ENCODE measurements around the gene TSPEAR. TPM values are rescaled to one million over a fixed set of nuclear protein-coding genes. Genes with fewer than 3 reads are reported as not detected.
A peak's percentile ranks its signal among the peaks of the same experiment; 100 is the strongest.

Gene TSPEAR
- total and polyA plus RNA-seq, 2 donors (not counting 1 experiment from before 2014, with no cell fraction given) = not detected

DNA sequence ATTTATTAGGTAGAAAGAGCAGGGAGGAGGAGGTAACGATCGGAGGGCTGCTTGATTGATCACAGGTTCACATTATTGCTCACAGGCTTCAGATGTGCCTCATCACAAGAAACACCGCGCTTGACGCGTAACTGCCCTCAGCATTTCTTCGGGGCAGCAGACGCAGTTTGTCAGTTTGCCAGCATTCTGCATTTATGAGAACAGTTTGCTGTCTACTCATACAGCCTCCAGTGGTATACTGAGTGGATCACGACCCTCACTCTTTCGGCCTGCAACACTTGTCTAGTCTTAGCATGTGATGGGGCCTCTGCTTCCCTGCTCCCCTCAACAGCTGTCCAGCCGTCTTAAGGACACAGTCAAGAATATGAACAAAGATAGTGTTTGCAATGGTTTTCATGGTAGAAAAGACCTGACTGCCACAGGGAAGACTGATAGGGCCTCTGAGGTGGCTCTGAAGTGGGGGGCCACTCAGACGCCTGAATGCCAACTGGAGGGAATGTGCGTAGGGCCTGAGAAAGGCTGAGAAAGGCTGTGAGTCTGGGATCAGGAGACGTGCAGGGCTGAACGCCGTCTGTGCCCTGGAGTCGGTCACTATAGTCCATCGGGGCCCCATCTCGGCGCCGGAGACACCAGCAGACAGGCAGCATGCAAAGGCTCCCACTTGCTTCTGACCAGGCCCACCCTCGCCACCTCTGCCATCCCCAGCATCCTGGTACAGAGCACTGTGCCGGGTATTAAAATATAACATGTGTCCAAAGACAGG lies 45.2 kb upstream of the TSPEAR start:
- no peak overlapping the region for H3K9ac ChIP-seq (ENCODE audit: insufficient read depth, low read length)
- no peak for TF ChIP-seq EZH2 (IDR thresholded peaks at IDR 0.05; ENCODE audit: low read length, missing control alignments)
- TF ChIP-seq, protein P1, sequence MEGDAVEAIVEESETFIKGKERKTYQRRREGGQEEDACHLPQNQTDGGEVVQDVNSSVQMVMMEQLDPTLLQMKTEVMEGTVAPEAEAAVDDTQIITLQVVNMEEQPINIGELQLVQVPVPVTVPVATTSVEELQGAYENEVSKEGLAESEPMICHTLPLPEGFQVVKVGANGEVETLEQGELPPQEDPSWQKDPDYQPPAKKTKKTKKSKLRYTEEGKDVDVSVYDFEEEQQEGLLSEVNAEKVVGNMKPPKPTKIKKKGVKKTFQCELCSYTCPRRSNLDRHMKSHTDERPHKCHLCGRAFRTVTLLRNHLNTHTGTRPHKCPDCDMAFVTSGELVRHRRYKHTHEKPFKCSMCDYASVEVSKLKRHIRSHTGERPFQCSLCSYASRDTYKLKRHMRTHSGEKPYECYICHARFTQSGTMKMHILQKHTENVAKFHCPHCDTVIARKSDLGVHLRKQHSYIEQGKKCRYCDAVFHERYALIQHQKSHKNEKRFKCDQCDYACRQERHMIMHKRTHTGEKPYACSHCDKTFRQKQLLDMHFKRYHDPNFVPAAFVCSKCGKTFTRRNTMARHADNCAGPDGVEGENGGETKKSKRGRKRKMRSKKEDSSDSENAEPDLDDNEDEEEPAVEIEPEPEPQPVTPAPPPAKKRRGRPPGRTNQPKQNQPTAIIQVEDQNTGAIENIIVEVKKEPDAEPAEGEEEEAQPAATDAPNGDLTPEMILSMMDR (conservative IDR thresholded peaks at IDR 0.05 in 1 of 2, IDR thresholded peaks at IDR 0.05 in 1 of 2; ENCODE audit: low read depth in 1 of 2, low read length in 2 of 2) = no peak
- no peak overlapping the region for H3K4me2 ChIP-seq (ENCODE audit: extremely low read depth, insufficient read depth, low read length)
- DNase-seq (ENCODE audit: low read depth in 2 of 2) = no peak
- H3K4me3 ChIP-seq (replicated peaks in 1 of 4; ENCODE audit: control extremely low read depth in 1 of 4, insufficient read depth in 1 of 4, low read depth in 3 of 4, low read length in 4 of 4) = no peak overlapping the region
- H3K27me3 ChIP-seq (ENCODE audit: control insufficient read depth, insufficient read depth, low read length) = peaks cover 2% of the 10 kb centered on the region
- H4K20me1 ChIP-seq (ENCODE audit: control insufficient read depth, extremely low read depth, insufficient read depth, low read length) = no peaks in the 10 kb centered on the region
- H2AFZ ChIP-seq (ENCODE audit: low read length) = no peak overlapping the region
- H3K27ac ChIP-seq (ENCODE audit: insufficient read depth, low read length) = no peak overlapping the region
- H3K9me3 ChIP-seq (ENCODE audit: control insufficient read depth, insufficient read depth, low read depth, low read length) = no peaks in the 10 kb centered on the region
- no peaks in the 10 kb centered on the region for H3K36me3 ChIP-seq (ENCODE audit: control insufficient read depth, insufficient read depth, low read length)
- H3K4me1 ChIP-seq (ENCODE audit: control insufficient read depth, extremely low read depth, insufficient read depth, low read length) = no peaks in the 10 kb centered on the region
- no peaks in the 10 kb centered on the region for H3K79me2 ChIP-seq (ENCODE audit: control insufficient read depth, insufficient read depth, low read length)

DNA sequence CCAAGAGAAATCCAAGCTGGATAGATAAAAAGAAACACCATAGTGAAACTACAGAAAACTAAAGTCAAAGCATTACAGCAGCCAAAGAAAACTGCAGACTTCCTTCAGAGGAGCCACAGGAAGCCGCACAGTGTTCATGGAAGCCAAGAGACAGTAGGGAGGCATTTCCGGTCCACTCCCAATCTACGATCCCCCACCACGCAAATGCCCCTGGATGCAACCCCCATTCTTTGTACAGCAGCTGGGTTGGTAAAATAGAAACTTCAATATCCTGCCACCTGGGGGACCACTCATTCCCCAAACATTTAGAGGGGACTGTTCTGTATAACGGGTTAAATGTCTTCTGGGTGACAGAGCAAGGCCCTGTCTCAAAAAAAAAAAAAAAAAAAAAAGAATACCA lies 43.9 kb upstream of the TSPEAR start:
- Histone ChIP-seq H3K9ac (ENCODE audit: insufficient read depth, low read length) (no peak overlapping the region), H3K4me1 (ENCODE audit: control insufficient read depth, extremely low read depth, insufficient read depth, low read length) (no peaks in the 10 kb centered on the region), H3K36me3 (ENCODE audit: control insufficient read depth, insufficient read depth, low read length) (no peaks in the 10 kb centered on the region), H3K27ac (ENCODE audit: insufficient read depth, low read length) (no peak overlapping the region), H3K4me2 (ENCODE audit: extremely low read depth, insufficient read depth, low read length) (no peak overlapping the region), H3K4me3 (replicated peaks in 1 of 4; ENCODE audit: control extremely low read depth in 1 of 4, insufficient read depth in 1 of 4, low read depth in 3 of 4, low read length in 4 of 4) (no peak overlapping the region), H4K20me1 (ENCODE audit: control insufficient read depth, extremely low read depth, insufficient read depth, low read length) (no peaks in the 10 kb centered on the region), H3K27me3 (ENCODE audit: control insufficient read depth, insufficient read depth, low read length) (peaks cover 2% of the 10 kb centered on the region), H3K79me2 (ENCODE audit: control insufficient read depth, insufficient read depth, low read length) (no peaks in the 10 kb centered on the region), H3K9me3 (ENCODE audit: control insufficient read depth, insufficient read depth, low read depth, low read length) (no peaks in the 10 kb centered on the region), H2AFZ (ENCODE audit: low read length) (no peak overlapping the region)
- TF ChIP-seq EZH2 (IDR thresholded peaks at IDR 0.05; ENCODE audit: low read length, missing control alignments) = no peak
- TF ChIP-seq, protein P1 (conservative IDR thresholded peaks at IDR 0.05 in 1 of 2, IDR thresholded peaks at IDR 0.05 in 1 of 2; ENCODE audit: low read depth in 1 of 2, low read length in 2 of 2) = peak in 1 of 2 donors; percentile 23
- DNase-seq (ENCODE audit: low read depth in 2 of 2) = peak in 1 of 2 donors; percentile 6

GRCh38 chr21:44753357-44753756 lies 42.0 kb upstream of the TSPEAR start:
- Histone ChIP-seq H3K36me3 (ENCODE audit: control insufficient read depth, insufficient read depth, low read length) (no peaks in the 10 kb centered on the region), H3K27me3 (ENCODE audit: control insufficient read depth, insufficient read depth, low read length) (peaks cover 2% of the 10 kb centered on the region), H3K4me2 (ENCODE audit: extremely low read depth, insufficient read depth, low read length) (no peak overlapping the region), H3K9me3 (ENCODE audit: control insufficient read depth, insufficient read depth, low read depth, low read length) (no peaks in the 10 kb centered on the region), H3K4me1 (ENCODE audit: control insufficient read depth, extremely low read depth, insufficient read depth, low read length) (no peaks in the 10 kb centered on the region), H3K9ac (ENCODE audit: insufficient read depth, low read length) (no peak overlapping the region), H2AFZ (ENCODE audit: low read length) (no peak overlapping the region), H3K4me3 (replicated peaks in 1 of 4; ENCODE audit: control extremely low read depth in 1 of 4, insufficient read depth in 1 of 4, low read depth in 3 of 4, low read length in 4 of 4) (no peak overlapping the region), H3K27ac (ENCODE audit: insufficient read depth, low read length) (no peak overlapping the region), H3K79me2 (ENCODE audit: control insufficient read depth, insufficient read depth, low read length) (no peaks in the 10 kb centered on the region), H4K20me1 (ENCODE audit: control insufficient read depth, extremely low read depth, insufficient read depth, low read length) (no peaks in the 10 kb centered on the region)
- TF ChIP-seq, protein P1 (conservative IDR thresholded peaks at IDR 0.05 in 1 of 2, IDR thresholded peaks at IDR 0.05 in 1 of 2; ENCODE audit: low read depth in 1 of 2, low read length in 2 of 2) = no peak
- TF ChIP-seq EZH2 (IDR thresholded peaks at IDR 0.05; ENCODE audit: low read length, missing control alignments) = no peak
- DNase-seq (ENCODE audit: low read depth in 2 of 2) = no peak

Data from fibroblast of lung (primary cell).